Activated naive CD4-positive, alpha-beta T cell treated with anti-CD3 and anti-CD28 coated beads for 36 hours (primary cell): ENCODE data around the gene THRAP3. TPM values are rescaled to one million over a fixed set of nuclear protein-coding genes. Genes with fewer than 3 reads are reported as not detected.
"Not testable (repeated sequence)": the region's sequence is repeated elsewhere in the genome, so short reads cannot be mapped to it uniquely, and the experiment has no call there.

ENCODE experiments used
- CTCF ChIA-PET: fragments of 350-600 bp; sonication (Branson Sonifier 250); formaldehyde crosslinking; loops from one replicate; lab custom pipeline; 2021; ENCODE audit warnings: antibody characterized with exemption; lab: Charles Lee
- DNase-seq: peaks from one replicate; pipeline ENCODE4 v3.0.0-alpha.2; 2020
- H3K27ac Mint-ChIP-seq: one replicate; pipeline ENCODE4 v1.8.0; 2021; ENCODE audit warnings: mild to moderate bottlenecking, mixed read lengths
- H3K27me3 Mint-ChIP-seq: one replicate; pipeline ENCODE4 v1.8.0; 2021; ENCODE audit warnings: low read depth, mixed read lengths
- H3K36me3 Mint-ChIP-seq: one replicate; pipeline ENCODE4 v1.8.0; 2021; ENCODE audit warnings: low read depth, mixed read lengths
- H3K4me1 Mint-ChIP-seq: one replicate; pipeline ENCODE4 v1.8.0; 2021; ENCODE audit warnings: low read depth, mixed read lengths
- H3K4me3 Mint-ChIP-seq: one replicate; pipeline ENCODE4 v1.8.0; 2021; ENCODE audit warnings: mild to moderate bottlenecking, moderate library complexity, mixed read lengths
- H3K9me3 Mint-ChIP-seq: one replicate; pipeline ENCODE4 v1.8.0; 2021; ENCODE audit warnings: mixed read lengths
- intact Hi-C: fragments of 100-400 bp; cut with micrococcal nuclease; formaldehyde crosslinking; loops from one replicate; pipeline ENCODE4 v1.15.1; 2023
- total RNA-seq, 2 experiments: library from RNA; stranded (reverse); gene quantifications; one replicate each; pipeline ENCODE4 v1.2.3, GENCODE V29; 2021

Gene THRAP3
- total RNA-seq, 2 experiments from 2014 or later, result 128 to 133 TPM

- peaks cover 61% of the 10 kb centered on the region for H3K4me1 Mint-ChIP-seq
- CTCF ChIA-PET, result no interaction called here
- no peaks in the 10 kb centered on the region for H3K9me3 Mint-ChIP-seq
- H3K4me3 Mint-ChIP-seq, result no peak overlapping the region
- DNase-seq, result no peak
- intact Hi-C loops, result no loop called here
- no peaks in the 10 kb centered on the region for H3K27me3 Mint-ChIP-seq
- no peak overlapping the region for H3K27ac Mint-ChIP-seq
- H3K36me3 Mint-ChIP-seq, result peaks cover 24% of the 10 kb centered on the region
These were observed 8.2 kb downstream of the THRAP3 start for GRCh38 chr1:36232212-36233095.

- H3K4me1 Mint-ChIP-seq, result peaks cover 62% of the 10 kb centered on the region
- H3K9me3 Mint-ChIP-seq, result no peaks in the 10 kb centered on the region
- CTCF ChIA-PET, result no interaction called here
- H3K27ac Mint-ChIP-seq, result peak overlapping the region; percentile 39
- DNase-seq, result no peak
- no peak overlapping the region for H3K4me3 Mint-ChIP-seq
- H3K27me3 Mint-ChIP-seq, result no peaks in the 10 kb centered on the region
- intact Hi-C loops, result no loop called here
- H3K36me3 Mint-ChIP-seq, result peaks cover 26% of the 10 kb centered on the region
These were observed 12.1 kb downstream of the THRAP3 start for GRCh38 chr1:36236302-36236701.

- peak overlapping the region; percentile 46 for H3K27ac Mint-ChIP-seq
- CTCF ChIA-PET, result no interaction called here
- H3K27me3 Mint-ChIP-seq, result no peaks in the 10 kb centered on the region
- H3K4me1 Mint-ChIP-seq, result peaks cover 54% of the 10 kb centered on the region
- intact Hi-C loops, result no loop called here
- H3K9me3 Mint-ChIP-seq, result no peaks in the 10 kb centered on the region
- peaks cover 24% of the 10 kb centered on the region for H3K36me3 Mint-ChIP-seq
- H3K4me3 Mint-ChIP-seq, result no peak overlapping the region
- no peak for DNase-seq
These were observed 14.2 kb downstream of the THRAP3 start for GRCh38 chr1:36238433-36238832.

GRCh38 chr1:36239941-36240637, 15.8 kb downstream of the THRAP3 start:
- Mint-ChIP-seq H3K36me3 (peaks cover 25% of the 10 kb centered on the region), H3K27ac (no peak overlapping the region)

GRCh38 chr1:36247538-36247937, 23.3 kb downstream of the THRAP3 start:
- no peak for DNase-seq
- H3K36me3 Mint-ChIP-seq, result peaks cover 26% of the 10 kb centered on the region
- no peaks in the 10 kb centered on the region for H3K27me3 Mint-ChIP-seq
- no peak overlapping the region for H3K4me3 Mint-ChIP-seq
- H3K27ac Mint-ChIP-seq, result no peak overlapping the region
- CTCF ChIA-PET, result interaction anchor here (1.1 kb wide), 1 partner anchor 23 kb away, joined by 3 read pairs; the partner anchor contains the start of gene THRAP3
- no peaks in the 10 kb centered on the region for H3K9me3 Mint-ChIP-seq
- intact Hi-C loops, result no loop called here
- H3K4me1 Mint-ChIP-seq, result peaks cover 55% of the 10 kb centered on the region

More at GRCh38 chr1:36239941-36240637, 15.8 kb downstream of the THRAP3 start:
- no peak for DNase-seq
- Mint-ChIP-seq H3K4me3 (no peak overlapping the region), H3K9me3 (no peaks in the 10 kb centered on the region), H3K4me1 (peaks cover 48% of the 10 kb centered on the region), H3K27me3 (no peaks in the 10 kb centered on the region)
- CTCF ChIA-PET, result interaction anchor here (1.1 to 1.3 kb wide), 4 partner anchors 10 to 60 kb away, joined by 3 to 5 read pairs (median 4); no protein-coding TSS in a partner anchor
- intact Hi-C loops, result no loop called here

- DNase-seq, result no peak
- Mint-ChIP-seq H3K4me3 (no peak overlapping the region), H3K27ac (peak overlapping the region; percentile 68), H3K9me3 (no peaks in the 10 kb centered on the region), H3K36me3 (peaks cover 26% of the 10 kb centered on the region), H3K4me1 (peaks cover 59% of the 10 kb centered on the region), H3K27me3 (no peaks in the 10 kb centered on the region)
- intact Hi-C loops, result no loop called here
- CTCF ChIA-PET, result no interaction called here
These were observed 24.1 kb downstream of the THRAP3 start for GRCh38 chr1:36248250-36248894.

- Mint-ChIP-seq H3K4me3 (no peak overlapping the region), H3K36me3 (peaks cover 16% of the 10 kb centered on the region), H3K9me3 (no peaks in the 10 kb centered on the region), H3K4me1 (peaks cover 63% of the 10 kb centered on the region), H3K27me3 (no peaks in the 10 kb centered on the region), H3K27ac (no peak overlapping the region)
- CTCF ChIA-PET, result interaction anchor here (1.0 to 3.8 kb wide), 2 partner anchors 34 to 49 kb away, joined by 3 to 13 read pairs; no protein-coding TSS in a partner anchor
- intact Hi-C loops, result no loop called here
- DNase-seq, result no peak
These were observed 27.7 kb downstream of the THRAP3 start for GRCh38 chr1:36251794-36252481.

- H3K9me3 Mint-ChIP-seq, H3K4me3 Mint-ChIP-seq, intact Hi-C loops, H3K27me3 Mint-ChIP-seq, DNase-seq, H3K27ac Mint-ChIP-seq: not testable (repeated sequence)
- Mint-ChIP-seq H3K36me3 (peaks cover 15% of the 10 kb centered on the region), H3K4me1 (peaks cover 68% of the 10 kb centered on the region)
- CTCF ChIA-PET, result interaction anchor here (1.0 to 3.8 kb wide), 2 partner anchors 34 to 48 kb away, joined by 3 to 13 read pairs; no protein-coding TSS in a partner anchor
These were observed 28.2 kb downstream of the THRAP3 start for GRCh38 chr1:36252482-36252824.

- H3K4me1 Mint-ChIP-seq, result peaks cover 62% of the 10 kb centered on the region
- peaks cover 11% of the 10 kb centered on the region for H3K36me3 Mint-ChIP-seq
- no peaks in the 10 kb centered on the region for H3K27me3 Mint-ChIP-seq
- no peak overlapping the region for H3K4me3 Mint-ChIP-seq
- H3K9me3 Mint-ChIP-seq, result no peaks in the 10 kb centered on the region
- no peak for DNase-seq
- intact Hi-C loops, result no loop called here
- CTCF ChIA-PET, result interaction anchor here (1.0 to 3.8 kb wide), 2 partner anchors 33 to 47 kb away, joined by 3 to 13 read pairs; no protein-coding TSS in a partner anchor
- H3K27ac Mint-ChIP-seq, result peak overlapping the region; percentile 26
These were observed 29.1 kb downstream of the THRAP3 start for GRCh38 chr1:36253161-36253862.

GRCh38 chr1:36256558-36257374, 32.5 kb downstream of the THRAP3 start:
- Mint-ChIP-seq H3K4me3 (no peak overlapping the region), H3K27me3 (no peaks in the 10 kb centered on the region), H3K36me3 (peaks cover 13% of the 10 kb centered on the region), H3K4me1 (peaks cover 37% of the 10 kb centered on the region), H3K27ac (no peak overlapping the region), H3K9me3 (no peaks in the 10 kb centered on the region)
- no peak for DNase-seq
- intact Hi-C loops, result no loop called here
- CTCF ChIA-PET, result interaction anchor here (0.6 kb wide), 1 partner anchor 1238 kb away, joined by 3 read pairs; no protein-coding TSS in a partner anchor

GRCh38 chr1:36257375-36257767, 33.1 kb downstream of the THRAP3 start:
- Mint-ChIP-seq H3K9me3 (no peaks in the 10 kb centered on the region), H3K4me1 (peaks cover 34% of the 10 kb centered on the region), H3K27me3 (no peaks in the 10 kb centered on the region), H3K27ac (no peak overlapping the region), H3K4me3 (no peak overlapping the region), H3K36me3 (peaks cover 15% of the 10 kb centered on the region)
- CTCF ChIA-PET, result no interaction called here
- intact Hi-C loops, result no loop called here
- no peak for DNase-seq
